Esophagus muscularis mucosa (tissue), 3 donors: ENCODE measurements around the gene HMGN2.

Experiments used
- POLR2AphosphoS5 ChIP-seq, 2 donors: sonication (generic); formaldehyde crosslinking; IDR thresholded peaks; one replicate each; pipeline ENCODE4 v1.6.1; 2017; ENCODE audit warnings: antibody characterized with exemption in 2 of 2
- TF ChIP-seq, protein P1 (sequence below), 3 experiments: fragments of 200-600 bp in 2 of 3; fragments of 450-650 bp in 1 of 3; sonication (generic) in 2 of 3; IDR thresholded peaks; one replicate each; pipeline ENCODE4 v1.5.1; 2017 to 2019; ENCODE audit warnings: antibody characterized with exemption in 3 of 3, mild to moderate bottlenecking in 2 of 3, moderate library complexity in 1 of 3

DNA sequence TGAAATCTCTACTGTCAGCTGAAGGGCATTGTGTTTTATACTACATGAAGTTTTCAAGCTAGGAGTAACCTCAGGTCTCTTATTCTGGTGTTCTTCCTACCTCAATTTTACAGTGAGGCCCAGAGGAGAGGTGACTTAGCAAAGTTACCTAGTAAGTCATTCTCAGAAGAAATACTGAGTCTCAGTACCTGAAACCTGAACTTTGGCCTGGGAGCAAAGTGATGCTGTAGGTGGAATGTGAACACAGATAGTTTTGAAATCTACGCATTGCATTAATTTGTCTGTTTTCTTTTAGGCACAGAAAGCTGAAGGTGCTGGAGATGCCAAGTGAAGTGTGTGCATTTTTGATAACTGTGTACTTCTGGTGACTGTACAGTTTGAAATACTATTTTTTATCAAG, 2.6 kb downstream of the HMGN2 start:
- TF ChIP-seq, protein P1, sequence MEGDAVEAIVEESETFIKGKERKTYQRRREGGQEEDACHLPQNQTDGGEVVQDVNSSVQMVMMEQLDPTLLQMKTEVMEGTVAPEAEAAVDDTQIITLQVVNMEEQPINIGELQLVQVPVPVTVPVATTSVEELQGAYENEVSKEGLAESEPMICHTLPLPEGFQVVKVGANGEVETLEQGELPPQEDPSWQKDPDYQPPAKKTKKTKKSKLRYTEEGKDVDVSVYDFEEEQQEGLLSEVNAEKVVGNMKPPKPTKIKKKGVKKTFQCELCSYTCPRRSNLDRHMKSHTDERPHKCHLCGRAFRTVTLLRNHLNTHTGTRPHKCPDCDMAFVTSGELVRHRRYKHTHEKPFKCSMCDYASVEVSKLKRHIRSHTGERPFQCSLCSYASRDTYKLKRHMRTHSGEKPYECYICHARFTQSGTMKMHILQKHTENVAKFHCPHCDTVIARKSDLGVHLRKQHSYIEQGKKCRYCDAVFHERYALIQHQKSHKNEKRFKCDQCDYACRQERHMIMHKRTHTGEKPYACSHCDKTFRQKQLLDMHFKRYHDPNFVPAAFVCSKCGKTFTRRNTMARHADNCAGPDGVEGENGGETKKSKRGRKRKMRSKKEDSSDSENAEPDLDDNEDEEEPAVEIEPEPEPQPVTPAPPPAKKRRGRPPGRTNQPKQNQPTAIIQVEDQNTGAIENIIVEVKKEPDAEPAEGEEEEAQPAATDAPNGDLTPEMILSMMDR (IDR thresholded peaks at IDR 0.05): no peak
- TF ChIP-seq POLR2AphosphoS5 (IDR thresholded peaks at IDR 0.05): no peak
